Measurements from ENCODE around the gene AWAT1. TPM values are rescaled to one million over a fixed set of nuclear protein-coding genes. Genes with fewer than 3 reads are reported as not detected.

Gene AWAT1
- polyA plus RNA-seq, 1 donor from 2014 or later: not detected

DNA sequence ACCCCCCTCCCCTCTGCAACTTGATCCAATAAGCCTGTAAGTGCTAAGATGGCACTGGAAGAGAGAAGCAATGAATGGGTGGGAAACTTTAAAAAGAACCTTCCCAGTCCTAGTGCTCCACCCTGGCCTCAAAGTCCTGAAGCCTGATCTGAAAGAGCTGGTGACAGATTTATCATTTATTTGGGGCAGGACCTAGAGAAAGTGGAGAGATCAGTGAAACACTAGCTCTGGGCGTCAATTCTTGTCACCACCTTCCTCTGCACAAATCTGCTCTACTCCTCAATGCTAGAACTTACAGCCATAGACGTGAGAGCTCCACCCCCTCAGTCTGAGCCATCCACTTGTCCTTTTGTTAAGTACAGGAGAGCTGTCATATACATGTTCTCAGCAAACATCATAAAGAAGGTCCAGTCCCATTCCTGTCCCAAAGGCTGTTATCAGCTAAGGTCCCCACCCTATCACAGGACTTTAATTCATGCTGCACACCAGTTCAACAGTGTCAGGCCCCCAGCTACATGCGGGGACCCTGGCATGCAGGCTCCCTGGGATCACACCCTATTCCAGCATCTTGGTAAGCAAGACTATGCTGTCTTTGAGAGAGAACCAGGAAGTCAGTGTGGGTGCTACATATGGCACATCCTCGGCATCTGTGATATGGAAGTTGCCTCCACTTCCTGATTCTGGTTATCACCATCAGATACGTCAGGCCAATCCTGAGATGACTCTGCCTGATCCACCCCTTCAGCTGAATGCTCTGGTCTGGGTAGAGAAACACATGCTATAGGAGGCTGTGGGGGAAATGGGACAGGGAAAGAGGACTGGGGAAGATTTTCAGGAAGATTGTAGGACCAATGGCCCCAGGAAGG lies 23.2 kb downstream of the AWAT1 start:
- Histone ChIP-seq H4K20me1 (ENCODE audit: insufficient read depth) (no peaks in the 10 kb centered on the region), H3K9me2 (ENCODE audit: insufficient read depth, low read length) (no peaks in the 10 kb centered on the region), H3K9me3 (ENCODE audit: low read length) (no peaks in the 10 kb centered on the region), H3K36me3 (ENCODE audit: insufficient read depth, low read length) (no peaks in the 10 kb centered on the region), H3K79me2 (replicated peaks; ENCODE audit: insufficient read depth, low read length) (no peaks in the 10 kb centered on the region), H3K9ac (ENCODE audit: low read length) (no peak overlapping the region), H3K4me2 (ENCODE audit: low read length) (no peak overlapping the region), H3F3A (ENCODE audit: insufficient read depth, low read length, poor library complexity, severe bottlenecking) (no peaks in the 10 kb centered on the region), H3K27me3 (ENCODE audit: insufficient read depth, low read depth, low read length) (no peaks in the 10 kb centered on the region), H2AFZ (ENCODE audit: low read depth, low read length) (no peak overlapping the region), H3K27ac (ENCODE audit: low read length) (no peak overlapping the region), H3K4me3 (ENCODE audit: low read length) (no peak overlapping the region)
- TF ChIP-seq, protein P1, sequence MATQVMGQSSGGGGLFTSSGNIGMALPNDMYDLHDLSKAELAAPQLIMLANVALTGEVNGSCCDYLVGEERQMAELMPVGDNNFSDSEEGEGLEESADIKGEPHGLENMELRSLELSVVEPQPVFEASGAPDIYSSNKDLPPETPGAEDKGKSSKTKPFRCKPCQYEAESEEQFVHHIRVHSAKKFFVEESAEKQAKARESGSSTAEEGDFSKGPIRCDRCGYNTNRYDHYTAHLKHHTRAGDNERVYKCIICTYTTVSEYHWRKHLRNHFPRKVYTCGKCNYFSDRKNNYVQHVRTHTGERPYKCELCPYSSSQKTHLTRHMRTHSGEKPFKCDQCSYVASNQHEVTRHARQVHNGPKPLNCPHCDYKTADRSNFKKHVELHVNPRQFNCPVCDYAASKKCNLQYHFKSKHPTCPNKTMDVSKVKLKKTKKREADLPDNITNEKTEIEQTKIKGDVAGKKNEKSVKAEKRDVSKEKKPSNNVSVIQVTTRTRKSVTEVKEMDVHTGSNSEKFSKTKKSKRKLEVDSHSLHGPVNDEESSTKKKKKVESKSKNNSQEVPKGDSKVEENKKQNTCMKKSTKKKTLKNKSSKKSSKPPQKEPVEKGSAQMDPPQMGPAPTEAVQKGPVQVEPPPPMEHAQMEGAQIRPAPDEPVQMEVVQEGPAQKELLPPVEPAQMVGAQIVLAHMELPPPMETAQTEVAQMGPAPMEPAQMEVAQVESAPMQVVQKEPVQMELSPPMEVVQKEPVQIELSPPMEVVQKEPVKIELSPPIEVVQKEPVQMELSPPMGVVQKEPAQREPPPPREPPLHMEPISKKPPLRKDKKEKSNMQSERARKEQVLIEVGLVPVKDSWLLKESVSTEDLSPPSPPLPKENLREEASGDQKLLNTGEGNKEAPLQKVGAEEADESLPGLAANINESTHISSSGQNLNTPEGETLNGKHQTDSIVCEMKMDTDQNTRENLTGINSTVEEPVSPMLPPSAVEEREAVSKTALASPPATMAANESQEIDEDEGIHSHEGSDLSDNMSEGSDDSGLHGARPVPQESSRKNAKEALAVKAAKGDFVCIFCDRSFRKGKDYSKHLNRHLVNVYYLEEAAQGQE (IDR thresholded peaks at IDR 0.05; ENCODE audit: borderline replicate concordance): no peak
- no peak for TF ChIP-seq POLR2AphosphoS5 (IDR thresholded peaks at IDR 0.05)
- TF ChIP-seq, protein P2, sequence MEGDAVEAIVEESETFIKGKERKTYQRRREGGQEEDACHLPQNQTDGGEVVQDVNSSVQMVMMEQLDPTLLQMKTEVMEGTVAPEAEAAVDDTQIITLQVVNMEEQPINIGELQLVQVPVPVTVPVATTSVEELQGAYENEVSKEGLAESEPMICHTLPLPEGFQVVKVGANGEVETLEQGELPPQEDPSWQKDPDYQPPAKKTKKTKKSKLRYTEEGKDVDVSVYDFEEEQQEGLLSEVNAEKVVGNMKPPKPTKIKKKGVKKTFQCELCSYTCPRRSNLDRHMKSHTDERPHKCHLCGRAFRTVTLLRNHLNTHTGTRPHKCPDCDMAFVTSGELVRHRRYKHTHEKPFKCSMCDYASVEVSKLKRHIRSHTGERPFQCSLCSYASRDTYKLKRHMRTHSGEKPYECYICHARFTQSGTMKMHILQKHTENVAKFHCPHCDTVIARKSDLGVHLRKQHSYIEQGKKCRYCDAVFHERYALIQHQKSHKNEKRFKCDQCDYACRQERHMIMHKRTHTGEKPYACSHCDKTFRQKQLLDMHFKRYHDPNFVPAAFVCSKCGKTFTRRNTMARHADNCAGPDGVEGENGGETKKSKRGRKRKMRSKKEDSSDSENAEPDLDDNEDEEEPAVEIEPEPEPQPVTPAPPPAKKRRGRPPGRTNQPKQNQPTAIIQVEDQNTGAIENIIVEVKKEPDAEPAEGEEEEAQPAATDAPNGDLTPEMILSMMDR (IDR thresholded peaks at IDR 0.05; ENCODE audit: poor library complexity, severe bottlenecking): no peak
- TF ChIP-seq SMC3 (conservative IDR thresholded peaks at IDR 0.05; ENCODE audit: poor library complexity): no peak
- no peak for TF ChIP-seq EZH2 (IDR thresholded peaks at IDR 0.05; ENCODE audit: borderline replicate concordance, insufficient read depth, low read length, poor library complexity, severe bottlenecking)
- no peak for TF ChIP-seq EP300 (conservative IDR thresholded peaks at IDR 0.05; ENCODE audit: poor library complexity, severe bottlenecking)
- no peak for TF ChIP-seq TAF1 (IDR thresholded peaks at IDR 0.05; ENCODE audit: low read depth)
- no peak for TF ChIP-seq RAD21 (conservative IDR thresholded peaks at IDR 0.05)
- no peak for TF ChIP-seq MXI1 (conservative IDR thresholded peaks at IDR 0.05; ENCODE audit: poor library complexity, severe bottlenecking)

DNA sequence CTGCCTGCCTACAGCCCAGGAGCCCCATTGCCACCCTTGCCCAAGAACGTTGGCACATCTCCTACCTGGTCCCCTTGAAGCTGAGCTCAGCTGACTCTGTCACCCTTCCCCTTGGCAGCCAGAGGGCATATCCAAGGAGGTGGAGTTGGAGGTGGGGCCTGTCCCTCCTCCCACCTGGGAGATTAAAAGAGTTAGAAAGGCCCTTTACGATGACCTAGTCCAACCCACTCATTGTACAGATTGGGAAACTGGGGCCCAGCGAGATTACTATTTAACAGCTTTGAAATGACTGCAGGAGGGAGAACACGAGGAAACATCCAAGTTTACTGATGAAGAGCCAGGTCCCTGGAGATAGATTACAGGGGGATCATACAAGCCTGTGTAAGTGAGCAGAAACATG lies 25.6 kb downstream of the AWAT1 start, which contains the start of gene P2RY4:
Gene P2RY4, minus strand, starts transcription at position 101 of the 400 bp plus-strand sequence. CDS start 580 bp downstream, outside the sequence.
- no peaks in the 10 kb centered on the region for H3K27me3 ChIP-seq (ENCODE audit: insufficient read depth, low read depth, low read length)
- no peak within 1 kb of the TSS for H2AFZ ChIP-seq (ENCODE audit: low read depth, low read length)
- TF ChIP-seq, protein P2 (IDR thresholded peaks at IDR 0.05; ENCODE audit: poor library complexity, severe bottlenecking): no peak
- TF ChIP-seq TAF1 (IDR thresholded peaks at IDR 0.05; ENCODE audit: low read depth) (no peak), EZH2 (IDR thresholded peaks at IDR 0.05; ENCODE audit: borderline replicate concordance, insufficient read depth, low read length, poor library complexity, severe bottlenecking) (no peak), POLR2AphosphoS5 (IDR thresholded peaks at IDR 0.05) (no peak), RAD21 (conservative IDR thresholded peaks at IDR 0.05) (no peak), SMC3 (conservative IDR thresholded peaks at IDR 0.05; ENCODE audit: poor library complexity) (no peak), EP300 (conservative IDR thresholded peaks at IDR 0.05; ENCODE audit: poor library complexity, severe bottlenecking) (no peak), MXI1 (conservative IDR thresholded peaks at IDR 0.05; ENCODE audit: poor library complexity, severe bottlenecking) (no peak)
- TF ChIP-seq, protein P1 (IDR thresholded peaks at IDR 0.05; ENCODE audit: borderline replicate concordance): no peak

More for the DNA sequence above, 25.6 kb downstream of the AWAT1 start, which contains the start of gene P2RY4:
- no peaks in the 10 kb centered on the region for H4K20me1 ChIP-seq (ENCODE audit: insufficient read depth)
- H3K27ac ChIP-seq (ENCODE audit: low read length): no peak within 1 kb of the TSS
- H3K9ac ChIP-seq (ENCODE audit: low read length): no peak within 1 kb of the TSS
- no peak within 1 kb of the TSS for H3K4me2 ChIP-seq (ENCODE audit: low read length)
- no peaks in the 10 kb centered on the region for H3K79me2 ChIP-seq (replicated peaks; ENCODE audit: insufficient read depth, low read length)
- H3K9me3 ChIP-seq (ENCODE audit: low read length): no peaks in the 10 kb centered on the region
- H3K4me3 ChIP-seq (ENCODE audit: low read length): no peak within 1 kb of the TSS
- no peaks in the 10 kb centered on the region for H3F3A ChIP-seq (ENCODE audit: insufficient read depth, low read length, poor library complexity, severe bottlenecking)
- no peaks in the 10 kb centered on the region for H3K9me2 ChIP-seq (ENCODE audit: insufficient read depth, low read length)
- H3K36me3 ChIP-seq (ENCODE audit: insufficient read depth, low read length): no peaks in the 10 kb centered on the region

All from neural cell (in vitro differentiated cells).